Upper lobe of left lung (tissue), 6 donors: ENCODE results near the gene FNDC3A. TPM values are rescaled to one million over a fixed set of nuclear protein-coding genes. Genes with fewer than 3 reads are reported as not detected.

ENCODE experiments used
- ATAC-seq, 2 donors: fragments of 200-7000 bp; cut with Tn5 transposase; one replicate each; pipeline ENCODE4 v1.9.1; 2022; ENCODE audit warnings: mild to moderate bottlenecking in 2 of 2, moderate library complexity in 2 of 2; ENCODE audit not compliant: low FRiP score in 2 of 2
- DNase-seq, 2 donors: peaks; one replicate each; pipeline ENCODE4 v3.0.0-alpha.2; 2019 to 2020
- H3K27ac ChIP-seq, 4 donors: fragments of 200-600 bp; sonication (generic); one replicate each; pipeline ENCODE4 v1.5.1; 2016 to 2019
- H3K27me3 ChIP-seq, 4 donors: fragments of 200-600 bp; sonication (generic); one replicate each; pipeline ENCODE4 v1.5.1; 2017 to 2019
- H3K36me3 ChIP-seq, 4 donors: fragments of 200-600 bp; sonication (generic); one replicate each; pipeline ENCODE4 v1.5.1; 2016 to 2019
- H3K4me1 ChIP-seq, 4 donors: fragments of 200-600 bp; sonication (generic); one replicate each; pipeline ENCODE4 v1.5.1; 2018 to 2019
- H3K4me3 ChIP-seq, 4 donors: fragments of 200-600 bp; sonication (generic); one replicate each; pipeline ENCODE4 v1.5.1; 2017 to 2019; ENCODE audit warnings: mild to moderate bottlenecking in 2 of 4, moderate library complexity in 1 of 4
- H3K9me3 ChIP-seq, 4 donors: fragments of 200-600 bp; sonication (generic); one replicate each; pipeline ENCODE4 v1.5.1; 2018 to 2019
- CTCF ChIP-seq, 6 experiments: fragments of 450-650 bp in 4 of 6; fragments of 200-600 bp in 2 of 6; sonication (generic) in 2 of 6; IDR thresholded peaks; one replicate each; pipeline ENCODE4 v1.5.1; 2016 to 2019; ENCODE audit warnings: antibody characterized with exemption in 6 of 6
- EP300 ChIP-seq, 4 donors: sonication (generic); formaldehyde crosslinking; IDR thresholded peaks; one replicate each; pipeline ENCODE4 v1.5.1; 2017; ENCODE audit warnings: antibody characterized with exemption in 4 of 4, control low read depth in 2 of 4
- POLR2A ChIP-seq, 4 donors: fragments of 450-650 bp; IDR thresholded peaks; one replicate each; pipeline ENCODE4 v1.5.1; 2016 to 2017; ENCODE audit warnings: antibody characterized with exemption in 4 of 4, mild to moderate bottlenecking in 2 of 4
- POLR2AphosphoS5 ChIP-seq, 2 donors: sonication (generic); formaldehyde crosslinking; IDR thresholded peaks; one replicate each; pipeline ENCODE4 v1.5.1; 2017; ENCODE audit warnings: antibody characterized with exemption in 2 of 2
- WGBS, 2 donors: methylation state at CpG; one replicate each; pipeline ENCODE4 v1.1.5; 2017 to 2018; 5-methylcytosine and 5-hydroxymethylcytosine counted together
- total RNA-seq, 6 donors: library from RNA; depleted of rRNA in 4 of 6; stranded (reverse); fragments of >200 nt in 4 of 6; gene quantifications; one replicate each; pipeline versions ENCODE4 v1.1.0 to v1.2.1, GENCODE V29; 2016 to 2021
- donor health status: DM: no; HTN: no; CAD: no; lungs with moderate emphysema.
- donor health status: DM: no; HTN: yes; CAD: no; lungs with severe emphysema.

The FNDC3A gene
- total RNA-seq, 6 donors from 2014 or later, result 22.9 to 62.3 (median 44.6) TPM

- no peaks in the 10 kb centered on the region for H3K27me3 ChIP-seq
- no peaks in the 10 kb centered on the region for H3K9me3 ChIP-seq
- ATAC-seq (no peak), DNase-seq (no peak)
- no peaks in the 10 kb centered on the region for H3K36me3 ChIP-seq
- H3K27ac ChIP-seq, result no peak overlapping the region
- no peak overlapping the region for H3K4me3 ChIP-seq
- TF ChIP-seq CTCF (IDR thresholded peaks at IDR 0.05), result no peak
- TF ChIP-seq POLR2AphosphoS5 (IDR thresholded peaks at IDR 0.05), result no peak
- no peak for TF ChIP-seq POLR2A (IDR thresholded peaks at IDR 0.05)
- TF ChIP-seq EP300 (IDR thresholded peaks at IDR 0.05), result no peak
- WGBS, 2 donors, result 77 to 88% methylated on average over 2 of the region's 2 CpGs
- H3K4me1 ChIP-seq, result no peaks in the 10 kb centered on the region
Observed at GRCh38 chr13:49030213-49030612, 54.5 kb downstream of the FNDC3A start.

DNA sequence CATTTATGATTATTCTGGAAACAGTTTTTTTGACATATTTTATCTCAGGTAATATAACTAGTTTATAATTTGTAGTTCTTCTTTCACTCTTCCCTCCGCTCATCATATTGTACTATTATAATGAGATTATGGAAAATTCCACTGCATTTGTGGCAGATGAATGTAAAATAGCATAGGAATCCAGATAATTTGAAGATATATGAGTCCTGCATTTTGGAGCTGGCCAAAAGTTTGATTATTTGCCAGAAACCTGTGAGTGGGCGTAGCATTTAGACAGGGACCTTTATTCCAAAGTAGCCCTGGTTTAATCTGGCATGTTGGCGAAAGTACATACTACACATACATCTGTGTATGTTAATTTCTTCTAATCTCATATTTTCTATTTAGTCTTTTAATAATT is 65.2 kb downstream of the FNDC3A start:
- TF ChIP-seq POLR2A (IDR thresholded peaks at IDR 0.05) (no peak), POLR2AphosphoS5 (IDR thresholded peaks at IDR 0.05) (no peak), CTCF (IDR thresholded peaks at IDR 0.05) (no peak), EP300 (IDR thresholded peaks at IDR 0.05) (no peak)
- Histone ChIP-seq H3K4me1 (no peaks in the 10 kb centered on the region), H3K27ac (no peak overlapping the region), H3K27me3 (no peaks in the 10 kb centered on the region), H3K4me3 (no peak overlapping the region), H3K9me3 (no peaks in the 10 kb centered on the region), H3K36me3 (peaks cover 0 to 6% (median 0%) of the 10 kb centered on the region in 4 donors)
- DNase-seq (no peak), ATAC-seq (no peak)
- WGBS, 2 donors, result 96 to 97% methylated on average over 3 of the region's 3 CpGs

GRCh38 chr13:49042476-49042875 is 66.8 kb downstream of the FNDC3A start:
- Histone ChIP-seq H3K27ac (no peak overlapping the region), H3K4me3 (no peak overlapping the region), H3K36me3 (peaks cover 0 to 6% (median 0%) of the 10 kb centered on the region in 4 donors), H3K27me3 (no peaks in the 10 kb centered on the region), H3K9me3 (no peaks in the 10 kb centered on the region), H3K4me1 (no peaks in the 10 kb centered on the region)
- 91 to 100% methylated on average over 2 of the region's 2 CpGs for WGBS, 2 donors
- ATAC-seq (no peak), DNase-seq (no peak)
- TF ChIP-seq CTCF (IDR thresholded peaks at IDR 0.05), result no peak
- no peak for TF ChIP-seq POLR2A (IDR thresholded peaks at IDR 0.05)

- ATAC-seq, result no peak
- TF ChIP-seq POLR2A (IDR thresholded peaks at IDR 0.05) (no peak), CTCF (IDR thresholded peaks at IDR 0.05) (no peak), EP300 (IDR thresholded peaks at IDR 0.05) (no peak), POLR2AphosphoS5 (IDR thresholded peaks at IDR 0.05) (no peak)
- Histone ChIP-seq H3K4me1 (no peaks in the 10 kb centered on the region), H3K9me3 (no peaks in the 10 kb centered on the region), H3K36me3 (peaks cover 0 to 6% (median 0%) of the 10 kb centered on the region in 4 donors), H3K4me3 (no peak overlapping the region), H3K27me3 (no peaks in the 10 kb centered on the region), H3K27ac (no peak overlapping the region)
- no peak for DNase-seq
- WGBS, 2 donors, result 65 to 97% methylated on average over 3 of the region's 3 CpGs
Observed at GRCh38 chr13:49044008-49044407, 68.3 kb downstream of the FNDC3A start.

DNA sequence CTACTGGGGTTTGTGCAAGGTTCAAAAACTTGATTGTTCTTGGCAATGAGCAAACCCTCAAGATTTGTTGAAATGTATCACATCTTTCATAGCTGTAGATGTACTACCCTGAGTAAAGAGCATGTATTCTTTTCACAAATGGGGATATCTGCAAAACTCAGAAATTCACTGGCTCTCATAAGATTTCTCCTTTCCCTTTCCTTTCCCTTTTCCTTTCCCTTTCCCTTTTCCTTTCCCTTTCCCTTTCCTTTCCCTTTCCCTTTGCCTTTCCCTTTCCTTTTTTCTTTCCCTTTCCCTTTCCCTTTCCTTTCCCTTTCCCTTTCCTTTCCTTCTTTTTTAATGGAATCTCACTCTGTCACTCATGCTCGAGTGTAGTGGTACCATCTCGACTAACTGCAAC is 69.1 kb downstream of the FNDC3A start:
- Histone ChIP-seq H3K27me3 (no peaks in the 10 kb centered on the region), H3K9me3 (no peaks in the 10 kb centered on the region), H3K27ac (no peak overlapping the region), H3K4me1 (no peaks in the 10 kb centered on the region), H3K4me3 (no peak overlapping the region), H3K36me3 (peaks cover 0 to 2% (median 0%) of the 10 kb centered on the region in 4 donors)
- DNase-seq, result no peak
- TF ChIP-seq CTCF (IDR thresholded peaks at IDR 0.05), result no peak
- TF ChIP-seq POLR2AphosphoS5 (IDR thresholded peaks at IDR 0.05), result no peak
- TF ChIP-seq EP300 (IDR thresholded peaks at IDR 0.05), result no peak
- TF ChIP-seq POLR2A (IDR thresholded peaks at IDR 0.05), result no peak
- 92 to 95% methylated on average over 2 of the region's 2 CpGs for WGBS, 2 donors
- ATAC-seq, result no peak
